ENCODE data around the gene SNX1.
"Not testable (repeated sequence)": the region's sequence is repeated elsewhere in the genome, so short reads cannot be mapped to it uniquely, and the experiment has no call there.

The SNX1 gene

DNA sequence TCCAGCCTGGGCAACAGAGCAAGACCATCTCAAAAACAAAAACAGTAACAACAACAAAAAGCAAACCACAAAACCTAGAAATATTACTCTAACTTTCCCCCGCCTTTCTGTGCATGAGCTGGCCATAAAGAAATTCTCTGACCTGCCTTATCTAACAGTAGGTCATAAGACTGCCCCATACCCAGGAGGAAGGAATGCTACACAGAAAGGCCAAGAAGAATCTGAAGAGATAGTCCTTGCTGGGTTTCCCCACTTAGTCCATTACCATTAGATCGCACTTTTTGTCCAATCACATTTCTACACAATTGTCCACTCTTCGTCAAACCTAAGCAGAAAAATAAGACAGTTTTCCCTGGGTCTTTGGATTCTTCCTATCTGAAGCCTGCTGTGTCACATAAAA, 25.7 kb upstream of the SNX1 start:
- H3K4me3 ChIP-seq (ENCODE audit: low read length) = no peak overlapping the region
- TF ChIP-seq, protein P1, sequence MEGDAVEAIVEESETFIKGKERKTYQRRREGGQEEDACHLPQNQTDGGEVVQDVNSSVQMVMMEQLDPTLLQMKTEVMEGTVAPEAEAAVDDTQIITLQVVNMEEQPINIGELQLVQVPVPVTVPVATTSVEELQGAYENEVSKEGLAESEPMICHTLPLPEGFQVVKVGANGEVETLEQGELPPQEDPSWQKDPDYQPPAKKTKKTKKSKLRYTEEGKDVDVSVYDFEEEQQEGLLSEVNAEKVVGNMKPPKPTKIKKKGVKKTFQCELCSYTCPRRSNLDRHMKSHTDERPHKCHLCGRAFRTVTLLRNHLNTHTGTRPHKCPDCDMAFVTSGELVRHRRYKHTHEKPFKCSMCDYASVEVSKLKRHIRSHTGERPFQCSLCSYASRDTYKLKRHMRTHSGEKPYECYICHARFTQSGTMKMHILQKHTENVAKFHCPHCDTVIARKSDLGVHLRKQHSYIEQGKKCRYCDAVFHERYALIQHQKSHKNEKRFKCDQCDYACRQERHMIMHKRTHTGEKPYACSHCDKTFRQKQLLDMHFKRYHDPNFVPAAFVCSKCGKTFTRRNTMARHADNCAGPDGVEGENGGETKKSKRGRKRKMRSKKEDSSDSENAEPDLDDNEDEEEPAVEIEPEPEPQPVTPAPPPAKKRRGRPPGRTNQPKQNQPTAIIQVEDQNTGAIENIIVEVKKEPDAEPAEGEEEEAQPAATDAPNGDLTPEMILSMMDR (conservative IDR thresholded peaks at IDR 0.05; ENCODE audit: low read length) = no peak
- DNase-seq (ENCODE audit: low read depth) = no peak

DNA sequence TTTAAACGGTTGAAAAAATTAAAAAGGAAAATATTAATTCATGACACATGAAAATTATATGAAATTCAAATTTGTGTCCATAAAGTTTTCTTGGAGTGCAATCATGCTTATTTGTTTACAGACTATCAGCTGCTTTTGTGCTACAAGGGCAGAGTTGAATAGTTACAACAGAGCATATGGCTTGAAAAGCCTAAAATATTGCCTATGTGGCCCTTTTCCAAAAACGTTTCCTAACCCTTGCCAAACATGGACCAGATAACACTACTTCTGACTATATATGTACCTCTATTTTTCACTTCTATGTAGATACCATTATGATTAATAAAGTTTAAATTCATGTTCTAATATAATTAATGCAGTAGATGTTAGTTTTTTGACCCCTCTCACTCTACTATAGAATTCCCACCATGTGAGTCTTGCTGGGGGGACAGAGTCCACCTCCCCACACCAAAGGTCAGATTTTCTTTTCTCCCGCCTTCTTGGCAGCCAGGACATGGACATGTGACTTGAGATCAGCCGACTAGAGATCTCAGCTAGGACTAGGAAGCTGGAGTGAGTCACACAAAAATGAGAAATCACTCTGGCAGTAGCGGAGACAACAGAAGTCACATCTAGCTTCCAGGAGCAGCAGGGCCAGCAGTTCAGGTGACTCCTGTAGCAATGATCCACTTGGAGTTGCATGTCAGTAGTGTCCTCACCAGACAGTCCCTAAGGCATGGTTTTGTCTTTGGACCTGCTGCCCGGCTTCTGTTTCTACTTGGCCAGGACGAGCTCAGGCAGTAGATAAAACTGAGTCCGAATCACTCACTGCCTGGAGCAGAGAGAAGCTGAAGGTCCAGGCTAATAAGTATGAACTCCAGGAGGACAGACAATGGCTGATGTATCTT, 24.6 kb upstream of the SNX1 start:
- TF ChIP-seq, protein P1 (conservative IDR thresholded peaks at IDR 0.05; ENCODE audit: low read length) = no peak

DNA sequence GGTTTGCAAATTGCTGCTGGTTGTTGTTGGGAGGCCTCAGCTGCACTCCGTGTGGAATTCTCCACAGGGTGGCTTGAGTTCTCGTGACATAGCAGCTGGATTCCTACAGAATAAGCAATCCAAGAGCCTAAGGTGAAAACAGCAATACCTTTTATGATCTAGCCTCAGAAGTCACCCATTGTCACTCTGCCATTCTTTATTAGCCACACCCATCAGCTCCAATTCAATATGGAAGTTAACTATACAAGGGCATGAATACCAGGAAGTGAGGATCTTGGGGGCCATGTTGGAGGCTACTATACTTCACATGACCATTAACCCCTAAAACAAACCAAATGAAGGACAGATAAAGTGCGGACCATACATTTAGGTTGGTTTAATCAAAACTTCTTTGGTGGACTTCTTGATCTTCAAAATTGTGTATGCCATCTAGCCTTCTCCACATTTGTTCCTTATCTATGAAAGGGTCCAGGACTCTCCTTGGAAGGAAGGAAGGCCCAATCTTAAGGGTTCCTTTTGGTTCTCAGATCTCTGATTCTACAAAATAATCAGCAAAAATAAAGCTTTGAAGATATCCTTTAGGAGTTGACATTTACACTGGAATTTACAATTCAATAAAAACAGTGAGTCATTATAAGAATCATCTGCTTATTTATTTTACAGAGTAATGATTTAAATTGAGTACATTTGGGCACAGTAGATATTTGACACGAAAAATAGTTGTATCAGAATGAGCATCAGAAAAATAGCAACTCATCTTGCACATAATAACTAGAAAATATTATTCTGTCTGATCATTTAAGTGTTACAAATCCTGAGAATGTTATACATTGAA, 23.6 kb upstream of the SNX1 start:
- DNase-seq (ENCODE audit: low read depth) = no peak
- TF ChIP-seq, protein P1 (conservative IDR thresholded peaks at IDR 0.05; ENCODE audit: low read length) = no peak

More for the DNA sequence above, 24.6 kb upstream of the SNX1 start:
- DNase-seq (ENCODE audit: low read depth) = peak; percentile 72
- no peak overlapping the region for H3K4me3 ChIP-seq (ENCODE audit: low read length)

DNA sequence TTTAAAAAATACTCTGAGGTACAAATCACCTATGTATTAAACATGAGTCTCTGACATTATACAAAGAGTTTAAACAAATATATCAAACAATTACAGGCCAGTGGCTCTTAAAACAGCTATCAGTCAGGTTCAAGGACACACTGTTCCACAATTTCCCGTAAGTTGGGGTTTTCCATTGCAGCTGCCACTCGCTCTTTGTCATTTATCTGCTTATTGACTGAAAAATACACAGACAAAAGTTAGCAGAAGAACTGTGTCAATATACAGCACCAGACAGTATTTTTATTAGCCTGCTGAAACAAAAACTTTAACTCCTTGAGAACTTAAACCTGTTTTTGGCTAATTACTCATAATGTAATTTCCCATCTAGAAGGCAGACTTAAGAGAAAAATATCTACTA, 23.0 kb upstream of the SNX1 start:
- DNase-seq (ENCODE audit: low read depth) = no peak
- no peak overlapping the region for H3K4me3 ChIP-seq (ENCODE audit: low read length)
- TF ChIP-seq, protein P1 (conservative IDR thresholded peaks at IDR 0.05; ENCODE audit: low read length) = no peak

More for the DNA sequence above, 23.6 kb upstream of the SNX1 start:
- no peak overlapping the region for H3K4me3 ChIP-seq (ENCODE audit: low read length)

DNA sequence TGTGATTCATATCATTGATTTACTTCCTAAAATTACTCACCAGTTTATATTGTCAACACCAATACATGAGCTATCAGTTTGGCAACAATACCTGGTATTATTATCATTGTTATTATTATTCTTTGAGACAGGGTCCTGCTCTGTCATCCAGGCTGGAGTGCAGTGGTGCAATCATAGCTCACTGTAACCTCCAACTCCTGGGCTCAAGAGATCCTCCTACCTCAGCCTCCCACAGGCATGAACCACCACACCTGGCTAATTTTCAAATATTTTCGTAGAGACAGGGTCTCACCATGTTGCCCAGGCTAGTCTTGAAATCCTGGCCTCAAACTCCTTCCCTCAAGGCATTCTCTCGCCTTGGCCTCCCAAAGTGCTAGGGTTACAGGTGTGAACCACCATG, 22.3 kb upstream of the SNX1 start:
- not testable (repeated sequence) for H3K4me3 ChIP-seq (ENCODE audit: low read length); DNase-seq (ENCODE audit: low read depth)

DNA sequence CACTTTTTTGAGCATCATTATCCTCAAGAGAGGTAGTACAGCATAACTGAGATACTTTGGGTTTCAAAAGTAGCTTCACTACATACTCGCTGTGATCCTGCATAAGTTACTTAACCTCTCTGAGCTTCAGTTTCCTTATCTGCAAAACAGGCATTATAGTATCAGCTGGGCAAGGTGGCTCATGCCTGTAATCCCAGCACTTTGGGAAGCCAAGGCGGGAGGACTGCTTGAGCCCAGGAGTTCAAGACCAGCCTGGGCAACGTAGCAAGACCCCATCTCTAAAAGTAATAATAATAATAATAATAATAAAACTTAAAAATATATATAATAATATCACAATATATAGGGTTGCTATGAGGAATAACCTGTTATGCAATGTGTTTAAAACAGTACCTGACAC, 13.0 kb upstream of the SNX1 start:
- no peak for DNase-seq (ENCODE audit: low read depth)
- no peak overlapping the region for H3K4me3 ChIP-seq (ENCODE audit: low read length)
- TF ChIP-seq, protein P1 (conservative IDR thresholded peaks at IDR 0.05; ENCODE audit: low read length) = no peak

DNA sequence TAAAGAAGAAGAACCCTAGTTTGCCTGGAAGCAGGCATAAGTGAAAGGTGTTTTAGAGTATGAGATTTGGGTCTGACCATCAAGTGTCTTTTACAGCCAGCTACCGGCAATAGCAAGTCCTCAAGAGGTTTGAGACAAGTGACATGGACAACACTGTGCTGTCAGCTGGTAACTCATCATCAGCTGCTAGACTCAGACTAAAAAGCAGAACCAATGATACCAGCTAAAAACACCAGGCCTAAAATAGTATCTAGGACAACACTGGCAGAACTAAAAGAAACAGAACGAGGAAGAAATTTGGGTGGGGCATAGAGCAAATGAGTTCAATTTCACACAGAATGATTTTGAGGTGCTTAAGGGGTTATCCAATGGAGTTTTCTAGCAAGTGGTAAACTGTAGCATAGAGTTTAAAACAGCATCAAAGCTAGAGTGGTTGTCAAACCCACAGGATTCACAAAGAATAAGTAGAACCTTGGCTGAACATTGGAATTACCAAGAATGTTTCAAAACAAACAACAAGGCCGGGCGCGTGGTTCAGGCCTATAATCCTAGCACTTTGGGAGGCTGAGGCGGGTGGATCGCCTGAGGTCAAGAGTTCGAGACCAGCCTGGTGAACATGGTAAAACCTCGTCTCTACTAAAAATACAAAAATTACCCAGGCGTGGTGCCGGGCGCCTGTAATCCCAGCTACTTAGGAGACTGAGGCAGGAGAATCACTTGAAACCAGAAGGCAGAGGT, 6.1 kb upstream of the SNX1 start:
- H3K4me3 ChIP-seq (ENCODE audit: low read length) = no peak overlapping the region
- DNase-seq (ENCODE audit: low read depth) = no peak
- TF ChIP-seq, protein P1 (conservative IDR thresholded peaks at IDR 0.05; ENCODE audit: low read length) = no peak

All from AG10803 (cell line).